ENCODE results near the gene CTNND2.
A peak's percentile ranks its signal among the peaks of the same experiment; 100 is the strongest.
"Not testable (repeated sequence)": the region's sequence is repeated elsewhere in the genome, so short reads cannot be mapped to it uniquely, and the experiment has no call there.

The CTNND2 gene

GRCh38 chr5:11128021-11128420 lies 776.2 kb downstream of the CTNND2 start:
- no peaks in the 10 kb centered on the region for H3K36me3 Mint-ChIP-seq (ENCODE audit: low read depth)

DNA sequence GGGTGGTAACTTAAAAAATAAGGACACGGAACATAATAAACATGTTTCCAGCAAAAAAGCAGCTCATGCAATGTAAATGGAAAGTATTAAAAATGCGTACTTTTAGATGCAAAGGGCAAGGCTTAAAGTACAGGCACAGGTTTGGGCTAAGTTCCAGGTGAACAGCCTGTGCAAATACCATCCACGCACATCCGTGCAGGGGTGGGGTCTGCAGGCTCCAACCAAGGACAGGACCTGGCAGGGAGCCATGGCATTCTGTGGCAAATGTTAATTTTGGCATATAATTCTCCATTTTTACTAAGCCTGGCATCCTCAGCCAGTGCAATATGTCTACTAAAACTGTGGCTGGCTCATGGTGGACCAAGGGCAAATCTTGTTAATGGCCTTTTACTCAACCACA lies 777.4 kb downstream of the CTNND2 start:
- Mint-ChIP-seq H3K9me3 (no peaks in the 10 kb centered on the region), H3K4me1 (no peaks in the 10 kb centered on the region), H3K4me3 (no peak overlapping the region), H3K36me3 (ENCODE audit: low read depth) (no peaks in the 10 kb centered on the region), H3K27me3 (no peaks in the 10 kb centered on the region), H3K27ac (no peak overlapping the region)
- DNase-seq (no peak), ATAC-seq (peak; percentile 11)

More at GRCh38 chr5:11128021-11128420, 776.2 kb downstream of the CTNND2 start:
- no peak for ATAC-seq
- H3K27me3 Mint-ChIP-seq, result no peaks in the 10 kb centered on the region
- DNase-seq, result no peak
- no peaks in the 10 kb centered on the region for H3K9me3 Mint-ChIP-seq
- H3K27ac Mint-ChIP-seq, result no peak overlapping the region
- H3K4me3 Mint-ChIP-seq, result no peak overlapping the region
- no peaks in the 10 kb centered on the region for H3K4me1 Mint-ChIP-seq

- no peaks in the 10 kb centered on the region for H3K36me3 Mint-ChIP-seq (ENCODE audit: low read depth)
- ATAC-seq (no peak), DNase-seq (no peak)
- H3K9me3 Mint-ChIP-seq, result no peaks in the 10 kb centered on the region
- H3K27ac Mint-ChIP-seq, result no peak overlapping the region
- H3K27me3 Mint-ChIP-seq, result no peaks in the 10 kb centered on the region
- no peak overlapping the region for H3K4me3 Mint-ChIP-seq
- H3K4me1 Mint-ChIP-seq, result no peaks in the 10 kb centered on the region
Observed at GRCh38 chr5:11121885-11122284, 782.4 kb downstream of the CTNND2 start.

GRCh38 chr5:11110128-11110527 lies 794.1 kb downstream of the CTNND2 start:
- Mint-ChIP-seq H3K27me3 (no peaks in the 10 kb centered on the region), H3K27ac (no peak overlapping the region), H3K36me3 (ENCODE audit: low read depth) (no peaks in the 10 kb centered on the region), H3K4me1 (no peaks in the 10 kb centered on the region), H3K4me3 (no peak overlapping the region), H3K9me3 (no peaks in the 10 kb centered on the region)
- ATAC-seq (no peak), DNase-seq (no peak)

GRCh38 chr5:11105696-11106095 lies 798.5 kb downstream of the CTNND2 start:
- no peak overlapping the region for H3K27ac Mint-ChIP-seq
- H3K36me3 Mint-ChIP-seq (ENCODE audit: low read depth), result no peaks in the 10 kb centered on the region
- no peaks in the 10 kb centered on the region for H3K9me3 Mint-ChIP-seq
- no peaks in the 10 kb centered on the region for H3K4me1 Mint-ChIP-seq
- no peaks in the 10 kb centered on the region for H3K27me3 Mint-ChIP-seq
- no peak for DNase-seq
- ATAC-seq, result no peak
- no peak overlapping the region for H3K4me3 Mint-ChIP-seq

DNA sequence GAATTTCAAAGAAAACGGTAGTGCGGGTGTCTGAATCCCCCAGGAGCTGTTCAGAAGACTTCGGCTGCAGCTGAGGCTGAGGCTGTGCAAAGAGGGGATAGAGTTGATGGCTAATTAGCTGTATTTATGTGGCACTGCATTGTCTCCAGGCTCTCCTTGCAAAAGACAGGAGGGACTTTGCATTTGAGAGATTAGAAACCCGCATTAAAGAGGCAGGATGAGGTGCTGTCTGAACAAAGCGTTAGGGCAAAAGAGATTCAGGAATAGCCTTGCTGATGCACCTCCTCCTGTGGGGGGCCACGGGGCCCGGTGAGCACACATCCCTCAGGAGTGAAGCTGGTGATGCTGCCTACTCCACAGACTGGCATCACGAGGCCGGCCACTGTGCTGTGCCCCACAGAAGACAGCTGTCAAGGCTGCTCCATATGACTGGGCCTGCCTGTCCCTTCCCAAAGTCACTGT lies 799.6 kb downstream of the CTNND2 start:
- Mint-ChIP-seq H3K27ac (no peak overlapping the region), H3K4me3 (no peak overlapping the region)
- no peak for ATAC-seq

GRCh38 chr5:11104210-11104609 lies 800.0 kb downstream of the CTNND2 start:
- DNase-seq, result no peak
- Mint-ChIP-seq H3K36me3 (ENCODE audit: low read depth) (no peaks in the 10 kb centered on the region), H3K9me3 (no peaks in the 10 kb centered on the region), H3K27me3 (no peaks in the 10 kb centered on the region), H3K4me1 (no peaks in the 10 kb centered on the region), H3K4me3 (no peak overlapping the region), H3K27ac (no peak overlapping the region)
- ATAC-seq, result no peak

More for the DNA sequence above, 799.6 kb downstream of the CTNND2 start:
- no peaks in the 10 kb centered on the region for H3K4me1 Mint-ChIP-seq
- no peaks in the 10 kb centered on the region for H3K9me3 Mint-ChIP-seq
- H3K36me3 Mint-ChIP-seq (ENCODE audit: low read depth), result no peaks in the 10 kb centered on the region
- no peak for DNase-seq
- H3K27me3 Mint-ChIP-seq, result no peaks in the 10 kb centered on the region

- DNase-seq, result no peak
- Mint-ChIP-seq H3K27me3 (peaks cover 4% of the 10 kb centered on the region), H3K36me3 (ENCODE audit: low read depth) (no peaks in the 10 kb centered on the region), H3K27ac (no peak overlapping the region), H3K4me1 (no peaks in the 10 kb centered on the region), H3K4me3 (no peak overlapping the region), H3K9me3 (peaks cover 8% of the 10 kb centered on the region)
- ATAC-seq, result no peak
Observed at GRCh38 chr5:11084111-11084510, 820.1 kb downstream of the CTNND2 start.

DNA sequence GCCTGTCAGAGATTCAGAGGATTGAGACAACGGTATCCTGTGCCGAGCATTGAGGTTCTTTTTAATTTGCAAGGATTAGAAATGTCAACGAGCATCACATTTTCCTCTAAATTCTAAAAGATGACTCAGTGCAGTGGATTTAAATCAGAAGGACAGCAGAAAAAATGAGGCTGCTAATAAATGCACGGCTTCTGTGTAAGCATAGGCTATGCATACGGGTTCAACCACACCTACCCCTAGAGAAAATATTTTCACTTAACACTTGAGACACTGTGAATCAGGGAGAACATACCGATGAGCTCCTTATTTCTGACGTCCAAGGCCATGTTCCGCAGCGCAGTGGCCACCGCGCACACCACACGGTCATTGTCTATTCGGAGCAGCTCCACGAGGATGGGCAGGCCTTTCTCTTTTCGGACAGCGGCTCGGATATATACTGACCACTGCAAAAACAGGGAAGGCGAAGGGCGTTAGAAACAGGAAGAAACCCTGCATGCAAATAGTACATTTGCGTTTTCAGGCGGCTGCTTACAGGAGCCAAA lies 821.8 kb downstream of the CTNND2 start:
- Mint-ChIP-seq H3K9me3 (peaks cover under 1% of the 10 kb centered on the region), H3K4me1 (no peaks in the 10 kb centered on the region), H3K36me3 (ENCODE audit: low read depth) (no peaks in the 10 kb centered on the region), H3K27me3 (peaks cover 5% of the 10 kb centered on the region), H3K4me3 (no peak overlapping the region), H3K27ac (no peak overlapping the region)
- ATAC-seq (no peak), DNase-seq (no peak)

GRCh38 chr5:11076945-11077613 lies 827.2 kb downstream of the CTNND2 start:
- no peak for DNase-seq
- ATAC-seq, result no peak
- H3K27ac Mint-ChIP-seq, result no peak overlapping the region
- H3K36me3 Mint-ChIP-seq (ENCODE audit: low read depth), result no peaks in the 10 kb centered on the region
- H3K27me3 Mint-ChIP-seq, result peaks cover 3% of the 10 kb centered on the region
- no peaks in the 10 kb centered on the region for H3K9me3 Mint-ChIP-seq
- H3K4me3 Mint-ChIP-seq, result no peak overlapping the region
- H3K4me1 Mint-ChIP-seq, result no peaks in the 10 kb centered on the region

GRCh38 chr5:11075035-11075805 lies 829.0 kb downstream of the CTNND2 start:
- peaks cover 3% of the 10 kb centered on the region for H3K27me3 Mint-ChIP-seq
- H3K4me1 Mint-ChIP-seq, result no peaks in the 10 kb centered on the region
- DNase-seq (no peak), ATAC-seq (no peak)
- peaks cover 6% of the 10 kb centered on the region for H3K9me3 Mint-ChIP-seq
- no peak overlapping the region for H3K27ac Mint-ChIP-seq
- no peaks in the 10 kb centered on the region for H3K36me3 Mint-ChIP-seq (ENCODE audit: low read depth)
- H3K4me3 Mint-ChIP-seq, result no peak overlapping the region

DNA sequence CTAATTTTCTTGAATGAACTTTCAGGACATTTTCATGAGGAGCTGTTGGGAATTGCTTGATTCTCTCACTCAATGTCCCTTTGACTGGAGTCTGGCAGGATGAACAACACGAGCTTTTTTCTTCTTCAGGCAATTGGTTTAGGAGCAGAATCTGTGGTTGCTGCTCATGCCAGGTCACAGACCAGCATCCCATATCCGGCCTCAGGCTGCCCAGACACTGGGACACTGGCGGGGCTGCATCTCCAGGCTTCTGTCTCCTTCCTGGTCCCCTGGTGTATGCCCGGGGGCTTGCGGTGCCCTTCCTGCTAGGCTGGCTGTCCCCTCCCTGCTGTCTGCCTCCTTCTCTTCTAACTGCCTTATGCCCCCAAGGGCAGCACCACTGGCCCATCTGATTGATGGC lies 831.7 kb downstream of the CTNND2 start:
- Mint-ChIP-seq H3K4me3 (no peak overlapping the region), H3K9me3 (peaks cover 19% of the 10 kb centered on the region), H3K4me1 (no peaks in the 10 kb centered on the region), H3K27me3 (peaks cover 2% of the 10 kb centered on the region), H3K27ac (no peak overlapping the region), H3K36me3 (ENCODE audit: low read depth) (no peaks in the 10 kb centered on the region)
- no peak for ATAC-seq
- no peak for DNase-seq

GRCh38 chr5:11072076-11072475 lies 832.2 kb downstream of the CTNND2 start:
- no peak overlapping the region for H3K4me3 Mint-ChIP-seq
- no peaks in the 10 kb centered on the region for H3K4me1 Mint-ChIP-seq
- H3K27ac Mint-ChIP-seq, result no peak overlapping the region
- DNase-seq (no peak), ATAC-seq (no peak)
- H3K27me3 Mint-ChIP-seq, result no peaks in the 10 kb centered on the region
- H3K9me3 Mint-ChIP-seq, result peaks cover 19% of the 10 kb centered on the region
- H3K36me3 Mint-ChIP-seq (ENCODE audit: low read depth), result no peaks in the 10 kb centered on the region

DNA sequence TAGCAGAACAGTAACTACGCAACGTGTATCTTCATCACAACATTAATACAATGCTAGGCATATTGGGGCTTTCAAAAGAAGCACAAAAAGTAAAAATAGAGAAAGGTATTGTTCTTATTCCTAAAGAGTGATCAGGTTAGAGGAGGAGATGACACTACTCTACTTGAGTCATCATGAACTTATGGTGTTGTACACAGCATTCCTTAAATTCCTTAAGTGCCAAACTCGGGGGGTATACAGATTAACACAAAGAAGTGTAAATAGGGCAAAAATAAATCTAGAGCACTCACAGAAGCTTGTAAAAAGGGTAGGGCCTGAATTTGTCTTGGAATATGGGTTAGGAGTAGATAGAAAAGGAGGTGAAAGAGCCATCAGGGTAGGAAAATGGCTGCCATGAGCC lies 835.2 kb downstream of the CTNND2 start:
- Mint-ChIP-seq H3K36me3 (ENCODE audit: low read depth) (no peaks in the 10 kb centered on the region), H3K4me3 (no peak overlapping the region), H3K4me1 (no peaks in the 10 kb centered on the region), H3K27me3 (no peaks in the 10 kb centered on the region), H3K9me3 (peaks cover 19% of the 10 kb centered on the region), H3K27ac (no peak overlapping the region)
- ATAC-seq (no peak), DNase-seq (no peak)

DNA sequence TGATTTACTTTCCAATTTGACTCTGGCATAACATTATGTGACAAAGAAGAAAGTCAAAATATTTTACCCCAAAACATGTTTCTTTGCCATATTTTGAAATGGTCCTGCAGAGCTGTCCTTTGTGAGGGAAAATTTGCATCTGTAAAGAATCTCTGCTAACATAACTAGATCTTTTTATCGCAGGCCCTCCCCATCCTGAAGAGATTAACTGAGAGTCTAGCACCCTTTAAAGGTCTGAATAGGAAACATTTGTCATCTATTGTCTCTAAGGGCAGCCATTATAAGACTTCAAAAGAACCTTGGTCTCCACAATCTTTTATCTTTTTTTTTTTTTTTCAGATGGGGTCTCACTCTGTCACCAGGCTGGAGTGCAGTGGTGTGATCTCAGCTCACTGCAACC lies 838.5 kb downstream of the CTNND2 start:
- not testable (repeated sequence) for ATAC-seq; H3K4me3 Mint-ChIP-seq; H3K4me1 Mint-ChIP-seq; H3K27ac Mint-ChIP-seq; H3K27me3 Mint-ChIP-seq; DNase-seq; H3K36me3 Mint-ChIP-seq (ENCODE audit: low read depth)
- peaks cover 17% of the 10 kb centered on the region for H3K9me3 Mint-ChIP-seq

Measured in activated naive CD8-positive, alpha-beta T cell treated with anti-CD3 and anti-CD28 coated beads, Interleukin-2, amount 50 U/mL, for 24 hours (primary cell).